Neutrophil (primary cell): ENCODE measurements around the gene TM9SF2.

Experiments
- H3K27ac ChIP-seq: fragments of 200-600 bp; sonication (generic); 2 replicates; pipeline ENCODE4 v1.5.1; 2016; ENCODE audit warnings: mild to moderate bottlenecking, moderate library complexity
- H3K27me3 ChIP-seq: fragments of 200-600 bp; sonication (generic); 2 replicates; pipeline ENCODE4 v1.6.0; 2016; ENCODE audit warnings: mild to moderate bottlenecking
- H3K36me3 ChIP-seq: fragments of 200-600 bp; sonication (generic); 2 replicates; pipeline ENCODE4 v1.5.1; 2017
- H3K4me1 ChIP-seq, 2 experiments: fragments of 200-600 bp in 1 of 2; sonication (generic) in 1 of 2; 1 replicate in 1 of 2; 2 replicates in 1 of 2; pipeline versions ENCODE4 v1.5.1 to v1.6.1; 2013 to 2016; ENCODE audit warnings: low read depth in 1 of 2, low read length in 1 of 2, mild to moderate bottlenecking in 1 of 2, moderate library complexity in 1 of 2; ENCODE audit not compliant: control insufficient read depth in 1 of 2, insufficient read depth in 1 of 2
- H3K4me3 ChIP-seq, 2 experiments: fragments of 200-600 bp in 1 of 2; sonication (generic) in 1 of 2; 1 replicate in 1 of 2; 2 replicates in 1 of 2; pipeline ENCODE4 v1.5.1; 2013 to 2016; ENCODE audit warnings: low read depth in 1 of 2, low read length in 1 of 2, mild to moderate bottlenecking in 1 of 2, moderate library complexity in 1 of 2
- H3K9me3 ChIP-seq: fragments of 200-600 bp; sonication (generic); 2 replicates; pipeline ENCODE4 v1.5.1; 2016
- CTCF ChIP-seq: fragments of 200-600 bp; sonication (generic); IDR thresholded peaks from 2 replicates; pipeline ENCODE4 v1.5.1; 2016; ENCODE audit warnings: antibody characterized with exemption

The TM9SF2 gene

GRCh38 chr13:99471221-99472121, 29.8 kb upstream of the TM9SF2 start:
- peaks cover 15 to 17% of the 10 kb centered on the region in 2 experiments for H3K4me1 ChIP-seq
- no peak for TF ChIP-seq CTCF
- no peak overlapping the region for H3K4me3 ChIP-seq
- peak overlapping the region; percentile 36 for H3K27ac ChIP-seq
- H3K9me3 ChIP-seq, result no peaks in the 10 kb centered on the region
- H3K27me3 ChIP-seq, result no peaks in the 10 kb centered on the region
- H3K36me3 ChIP-seq, result no peaks in the 10 kb centered on the region

- Histone ChIP-seq H3K4me3 (no peak overlapping the region), H3K4me1 (peaks cover 20 to 21% of the 10 kb centered on the region in 2 experiments), H3K36me3 (no peaks in the 10 kb centered on the region), H3K27ac (peak overlapping the region; percentile 36), H3K27me3 (no peaks in the 10 kb centered on the region), H3K9me3 (no peaks in the 10 kb centered on the region)
- no peak for TF ChIP-seq CTCF
These were observed 29.2 kb upstream of the TM9SF2 start for GRCh38 chr13:99472122-99472440.

GRCh38 chr13:99473515-99473914, 27.8 kb upstream of the TM9SF2 start:
- H3K36me3 ChIP-seq, result no peaks in the 10 kb centered on the region
- no peak for TF ChIP-seq CTCF
- H3K27ac ChIP-seq, result no peak overlapping the region
- no peak overlapping the region for H3K4me3 ChIP-seq
- no peaks in the 10 kb centered on the region for H3K9me3 ChIP-seq
- H3K4me1 ChIP-seq, result peaks cover 31 to 33% of the 10 kb centered on the region in 2 experiments
- no peaks in the 10 kb centered on the region for H3K27me3 ChIP-seq

GRCh38 chr13:99476648-99477047, 24.6 kb upstream of the TM9SF2 start:
- Histone ChIP-seq H3K4me3 (no peak overlapping the region), H3K27me3 (no peaks in the 10 kb centered on the region), H3K9me3 (no peaks in the 10 kb centered on the region), H3K4me1 (peaks cover 33 to 38% of the 10 kb centered on the region in 2 experiments), H3K36me3 (no peaks in the 10 kb centered on the region), H3K27ac (peak overlapping the region; percentile 53)
- TF ChIP-seq CTCF, result no peak

GRCh38 chr13:99477493-99477892, 23.8 kb upstream of the TM9SF2 start:
- no peaks in the 10 kb centered on the region for H3K9me3 ChIP-seq
- peaks cover 39 to 47% of the 10 kb centered on the region in 2 experiments for H3K4me1 ChIP-seq
- TF ChIP-seq CTCF, result no peak
- no peaks in the 10 kb centered on the region for H3K36me3 ChIP-seq
- no peaks in the 10 kb centered on the region for H3K27me3 ChIP-seq
- H3K4me3 ChIP-seq, result peak overlapping the region in 1 of 2 experiments; percentile 12
- H3K27ac ChIP-seq, result peak overlapping the region; percentile 79
